ENCODE results near the gene HS3ST6.

GRCh38 chr16:1950047-1950446 is 31.8 kb upstream of the HS3ST6 start:
- TF ChIP-seq, protein P1, sequence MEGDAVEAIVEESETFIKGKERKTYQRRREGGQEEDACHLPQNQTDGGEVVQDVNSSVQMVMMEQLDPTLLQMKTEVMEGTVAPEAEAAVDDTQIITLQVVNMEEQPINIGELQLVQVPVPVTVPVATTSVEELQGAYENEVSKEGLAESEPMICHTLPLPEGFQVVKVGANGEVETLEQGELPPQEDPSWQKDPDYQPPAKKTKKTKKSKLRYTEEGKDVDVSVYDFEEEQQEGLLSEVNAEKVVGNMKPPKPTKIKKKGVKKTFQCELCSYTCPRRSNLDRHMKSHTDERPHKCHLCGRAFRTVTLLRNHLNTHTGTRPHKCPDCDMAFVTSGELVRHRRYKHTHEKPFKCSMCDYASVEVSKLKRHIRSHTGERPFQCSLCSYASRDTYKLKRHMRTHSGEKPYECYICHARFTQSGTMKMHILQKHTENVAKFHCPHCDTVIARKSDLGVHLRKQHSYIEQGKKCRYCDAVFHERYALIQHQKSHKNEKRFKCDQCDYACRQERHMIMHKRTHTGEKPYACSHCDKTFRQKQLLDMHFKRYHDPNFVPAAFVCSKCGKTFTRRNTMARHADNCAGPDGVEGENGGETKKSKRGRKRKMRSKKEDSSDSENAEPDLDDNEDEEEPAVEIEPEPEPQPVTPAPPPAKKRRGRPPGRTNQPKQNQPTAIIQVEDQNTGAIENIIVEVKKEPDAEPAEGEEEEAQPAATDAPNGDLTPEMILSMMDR (IDR thresholded peaks at IDR 0.05), result no peak
- no peak for TF ChIP-seq POLR2A (IDR thresholded peaks at IDR 0.05)
